IMR-90 (cell line): Measurements from ENCODE around the gene DBP.
A peak's percentile ranks its signal among the peaks of the same experiment; 100 is the strongest.

ENCODE experiments used
- RAD21 ChIP-seq: IDR thresholded peaks from 2 replicates; pipeline ENCODE4 v1.6.1; 2012; ENCODE audit warnings: low read length, improper control_type of control experiment
- TF ChIP-seq, protein P1 (sequence below): conservative IDR thresholded peaks from 2 replicates; pipeline ENCODE4 v1.5.1; 2012; ENCODE audit warnings: mild to moderate bottlenecking, low read depth, low read length, improper control_type of control experiment

DNA sequence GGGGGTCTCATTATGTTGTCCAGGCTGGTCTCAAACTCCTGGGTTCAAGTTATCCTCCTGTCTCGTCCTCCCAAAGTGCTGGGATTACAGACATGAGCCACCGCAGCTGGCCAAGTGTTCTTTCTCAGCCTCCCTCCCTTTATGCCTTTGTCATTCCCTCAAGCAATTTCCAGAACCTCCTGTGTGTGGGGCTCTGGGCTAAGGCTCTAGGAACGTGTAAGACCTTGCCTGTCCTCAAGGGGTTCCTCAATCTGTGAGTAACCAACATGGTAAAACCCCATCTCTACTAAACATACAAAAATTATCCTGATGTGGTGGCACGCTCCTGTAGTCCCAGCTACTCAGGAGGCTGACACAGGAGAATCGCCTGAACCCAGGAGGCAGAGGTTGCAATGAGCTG, 46.2 kb downstream of the DBP start:
- TF ChIP-seq, protein P1, sequence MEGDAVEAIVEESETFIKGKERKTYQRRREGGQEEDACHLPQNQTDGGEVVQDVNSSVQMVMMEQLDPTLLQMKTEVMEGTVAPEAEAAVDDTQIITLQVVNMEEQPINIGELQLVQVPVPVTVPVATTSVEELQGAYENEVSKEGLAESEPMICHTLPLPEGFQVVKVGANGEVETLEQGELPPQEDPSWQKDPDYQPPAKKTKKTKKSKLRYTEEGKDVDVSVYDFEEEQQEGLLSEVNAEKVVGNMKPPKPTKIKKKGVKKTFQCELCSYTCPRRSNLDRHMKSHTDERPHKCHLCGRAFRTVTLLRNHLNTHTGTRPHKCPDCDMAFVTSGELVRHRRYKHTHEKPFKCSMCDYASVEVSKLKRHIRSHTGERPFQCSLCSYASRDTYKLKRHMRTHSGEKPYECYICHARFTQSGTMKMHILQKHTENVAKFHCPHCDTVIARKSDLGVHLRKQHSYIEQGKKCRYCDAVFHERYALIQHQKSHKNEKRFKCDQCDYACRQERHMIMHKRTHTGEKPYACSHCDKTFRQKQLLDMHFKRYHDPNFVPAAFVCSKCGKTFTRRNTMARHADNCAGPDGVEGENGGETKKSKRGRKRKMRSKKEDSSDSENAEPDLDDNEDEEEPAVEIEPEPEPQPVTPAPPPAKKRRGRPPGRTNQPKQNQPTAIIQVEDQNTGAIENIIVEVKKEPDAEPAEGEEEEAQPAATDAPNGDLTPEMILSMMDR: peak; percentile 33
- TF ChIP-seq RAD21: peak; percentile 30
